HEK293T (cell line): Measurements from ENCODE around the gene NFIA.

Source experiments
- CTCF ChIA-PET: fragments of 350-600 bp; formaldehyde crosslinking; extraction: SDS; loops from one replicate; lab custom pipeline; 2021; ENCODE audit warnings: antibody characterized with exemption, inconsistent platforms; lab: Yijun Ruan, JAX
- POLR2A ChIA-PET: fragments of 350-600 bp; formaldehyde crosslinking; extraction: SDS; loops from one replicate; lab custom pipeline; 2020; ENCODE audit warnings: antibody characterized with exemption, inconsistent platforms; lab: Yijun Ruan, JAX
- DNase-seq: peaks from one replicate; pipeline ENCODE4 v3.0.0; 2012; ENCODE audit warnings: mixed read lengths; ENCODE audit errors: extremely low spot score
- ARNT ChIP-seq: fragments of 450-650 bp; IDR thresholded peaks from 2 replicates; pipeline ENCODE4 v1.6.1; 2017; ENCODE audit warnings: mild to moderate bottlenecking
- BHLHE40 ChIP-seq: fragments of 450-650 bp; IDR thresholded peaks from 2 replicates; pipeline ENCODE4 v1.6.1; 2016; ENCODE audit warnings: mild to moderate bottlenecking, moderate library complexity, borderline replicate concordance
- CTBP1 ChIP-seq: fragments of 450-650 bp; IDR thresholded peaks from 2 replicates; pipeline ENCODE4 v1.6.1; 2016; ENCODE audit warnings: borderline replicate concordance
- ELF4 ChIP-seq: fragments of 450-650 bp; IDR thresholded peaks from 2 replicates; pipeline ENCODE4 v1.6.1; 2017; ENCODE audit warnings: antibody characterized with exemption
- FOXK2 ChIP-seq: fragments of 450-650 bp; IDR thresholded peaks from 2 replicates; pipeline ENCODE4 v1.6.1; 2016; ENCODE audit warnings: mild to moderate bottlenecking
- FOXM1 ChIP-seq: fragments of 450-650 bp; IDR thresholded peaks from 2 replicates; pipeline ENCODE4 v1.6.1; 2017; ENCODE audit warnings: mild to moderate bottlenecking, borderline replicate concordance
- HDGF ChIP-seq: fragments of 450-650 bp; IDR thresholded peaks from 2 replicates; pipeline ENCODE4 v1.6.1; 2017; ENCODE audit warnings: antibody characterized with exemption, borderline replicate concordance
- L3MBTL2 ChIP-seq: fragments of 450-650 bp; conservative IDR thresholded peaks from 2 replicates; pipeline ENCODE4 v1.6.1; 2016; ENCODE audit warnings: mild to moderate bottlenecking
- NFRKB ChIP-seq: fragments of 450-650 bp; IDR thresholded peaks from 2 replicates; pipeline ENCODE4 v1.6.1; 2016; ENCODE audit warnings: mild to moderate bottlenecking, moderate library complexity
- PKNOX1 ChIP-seq: fragments of 450-650 bp; IDR thresholded peaks from 2 replicates; pipeline ENCODE4 v1.6.1; 2016
- SP1 ChIP-seq: fragments of 450-650 bp; IDR thresholded peaks from 2 replicates; pipeline ENCODE4 v1.6.1; 2017
- SUZ12 ChIP-seq: fragments of 450-650 bp; IDR thresholded peaks from 2 replicates; pipeline ENCODE4 v1.6.1; 2016; ENCODE audit warnings: mild to moderate bottlenecking
- TARDBP ChIP-seq: fragments of 450-650 bp; IDR thresholded peaks from 2 replicates; pipeline ENCODE4 v1.6.1; 2016
- ZNF384 ChIP-seq: fragments of 450-650 bp; IDR thresholded peaks from 2 replicates; pipeline ENCODE4 v1.6.1; 2016

NFIA gene

GRCh38 chr1:61504852-61505390, 422.6 kb downstream of the NFIA start:
- TF ChIP-seq PKNOX1 (0 out of 2 replicates have a peak, but pooled peaks have one; percentile 5), ARNT (no peak)
- CTCF ChIA-PET = interaction anchor here (0.6 to 1.2 kb wide), 2 partner anchors 19 to 231 kb away, joined by 3 to 11 read pairs; no protein-coding TSS in a partner anchor
- peak; percentile 40 for DNase-seq
- POLR2A ChIA-PET = no interaction called here

DNA sequence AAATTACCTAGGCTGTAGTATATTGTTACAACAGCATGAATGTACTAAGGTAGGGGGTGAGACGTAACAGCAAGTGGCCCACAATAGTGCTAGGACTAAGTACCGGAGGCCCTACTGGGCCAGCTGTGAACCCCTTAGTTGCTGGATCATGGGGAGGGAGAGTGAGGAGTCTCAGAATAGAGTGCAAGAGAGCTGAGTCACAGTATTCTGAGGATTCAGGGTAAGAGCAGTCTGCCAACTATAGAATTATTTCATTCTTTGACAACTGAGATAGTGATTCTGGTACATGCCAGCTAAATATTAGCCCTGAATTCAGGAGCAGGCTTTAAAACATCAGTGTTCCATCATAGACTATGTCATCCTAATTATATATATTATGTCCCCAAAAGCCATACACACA, 423.9 kb downstream of the NFIA start:
- TF ChIP-seq ARNT (no peak), FOXM1 (no peak), SUZ12 (no peak), HDGF (no peak), ZNF384 (no peak), FOXK2 (no peak), TARDBP (no peak), CTBP1 (no peak), NFRKB (no peak)
- ChIA-PET POLR2A (no interaction called here), CTCF (no interaction called here)
- DNase-seq = no peak

- ChIA-PET CTCF (interaction anchor here (0.8 kb wide), 1 partner anchor 16 kb away, joined by 3 read pairs; no protein-coding TSS in a partner anchor), POLR2A (no interaction called here)
- DNase-seq = no peak
- TF ChIP-seq BHLHE40 (no peak), SP1 (no peak), CTBP1 (no peak), TARDBP (no peak), ELF4 (no peak), ARNT (no peak), L3MBTL2 (no peak), HDGF (no peak), NFRKB (no peak)
Observed at GRCh38 chr1:61506944-61507500, 424.7 kb downstream of the NFIA start.
